ENCODE results near the gene CABLES2.

GRCh38 chr20:62419759-62420158 lies 12.7 kb upstream of the CABLES2 start:
- TF ChIP-seq CTCF (conservative IDR thresholded peaks at IDR 0.05; ENCODE audit: low read length) = no peak
- TF ChIP-seq EZH2phosphoT487 (IDR thresholded peaks at IDR 0.05; ENCODE audit: borderline replicate concordance) = no peak
